CD14-positive monocyte (primary cell): ENCODE measurements around the gene LRRC4B. TPM values are rescaled to one million over a fixed set of nuclear protein-coding genes. Genes with fewer than 3 reads are reported as not detected.

Experiments
- DNase-seq, 3 donors: peaks; one replicate each; pipeline ENCODE4 v3.0.0-alpha.2; 2011 to 2022
- H2AFZ ChIP-seq: 2 replicates; pipeline ENCODE4 v1.6.0; 2012; ENCODE audit warnings: mild to moderate bottlenecking, low read depth, low read length, inconsistent platforms; ENCODE audit not compliant: insufficient read depth, poor library complexity, severe bottlenecking
- H3K27ac ChIP-seq, 2 donors: 1 replicate in 1 of 2; 2 replicates in 1 of 2; pipeline ENCODE4 v1.5.1; 2012 to 2013; ENCODE audit warnings: low read length in 2 of 2, control low read depth in 1 of 2, inconsistent platforms in 1 of 2, low read depth in 1 of 2, mild to moderate bottlenecking in 1 of 2
- H3K27me3 ChIP-seq, 2 donors: one replicate each; pipeline versions ENCODE4 v1.6.0 to v1.6.1; 2011 to 2013; ENCODE audit warnings: low read length in 2 of 2; ENCODE audit not compliant: control insufficient read depth in 2 of 2, insufficient read depth in 2 of 2
- H3K36me3 ChIP-seq, 2 donors: replicated peaks in 1 of 2; 1 replicate in 1 of 2; 2 replicates in 1 of 2; pipeline versions ENCODE4 v1.5.1 to v1.6.1; 2012 to 2013; ENCODE audit warnings: low read length in 2 of 2, control low read depth in 1 of 2, inconsistent platforms in 1 of 2, mild to moderate bottlenecking in 1 of 2; ENCODE audit not compliant: insufficient read depth in 2 of 2, control insufficient read depth in 1 of 2
- H3K4me1 ChIP-seq, 2 donors: 1 replicate in 1 of 2; 2 replicates in 1 of 2; pipeline versions ENCODE4 v1.5.1 to v1.6.1; 2012 to 2013; ENCODE audit warnings: low read length in 2 of 2, control low read depth in 1 of 2, inconsistent platforms in 1 of 2, mild to moderate bottlenecking in 1 of 2, moderate library complexity in 1 of 2; ENCODE audit not compliant: insufficient read depth in 2 of 2, control insufficient read depth in 1 of 2
- H3K4me2 ChIP-seq: replicated peaks from 2 replicates; pipeline ENCODE3; 2012; ENCODE audit warnings: low read length, moderate library complexity, mild to moderate bottlenecking; ENCODE audit not compliant: poor library complexity, severe bottlenecking; ENCODE audit errors: extremely low read depth
- H3K4me3 ChIP-seq, 3 experiments: fragments of 200-600 bp in 1 of 3; sonication (generic) in 1 of 3; replicated peaks in 1 of 3; 1 replicate in 2 of 3; 2 replicates in 1 of 3; pipeline ENCODE4 v1.5.1; 2011 to 2013; ENCODE audit warnings: low read length in 3 of 3, mild to moderate bottlenecking in 3 of 3, control low read depth in 2 of 3, low read depth in 2 of 3, inconsistent platforms in 1 of 3, moderate library complexity in 1 of 3
- H3K79me2 ChIP-seq: 2 replicates; pipeline ENCODE4 v1.6.0; 2012; ENCODE audit warnings: mild to moderate bottlenecking, control low read depth, inconsistent platforms, low read length, moderate library complexity; ENCODE audit not compliant: insufficient read depth
- H3K9ac ChIP-seq: 2 replicates; pipeline ENCODE4 v1.6.0; 2017; ENCODE audit warnings: low read length, mild to moderate bottlenecking; ENCODE audit not compliant: insufficient read depth, poor library complexity, severe bottlenecking
- H3K9me3 ChIP-seq, 2 donors: replicated peaks in 1 of 2; 1 replicate in 1 of 2; 2 replicates in 1 of 2; pipeline versions ENCODE4 v1.5.1 to v1.6.1; 2012 to 2013; ENCODE audit warnings: low read length in 2 of 2, control low read depth in 1 of 2; ENCODE audit not compliant: control insufficient read depth in 1 of 2, insufficient read depth in 1 of 2
- H4K20me1 ChIP-seq: 2 replicates; pipeline ENCODE4 v1.6.0; 2012; ENCODE audit warnings: mild to moderate bottlenecking, low read length, control low read depth, moderate library complexity; ENCODE audit not compliant: insufficient read depth
- H3K27ac Mint-ChIP-seq, 7 donors: one replicate each; pipeline ENCODE4 v1.8.0; 2020; ENCODE audit warnings: mild to moderate bottlenecking in 7 of 7, mixed read lengths in 7 of 7, moderate library complexity in 6 of 7, inconsistent platforms in 2 of 7
- H3K27me3 Mint-ChIP-seq, 3 donors: one replicate each; pipeline ENCODE4 v1.8.0; 2021 to 2022; ENCODE audit warnings: low read depth in 3 of 3, mild to moderate bottlenecking in 3 of 3, mixed read lengths in 3 of 3, moderate library complexity in 3 of 3, inconsistent platforms in 1 of 3
- H3K36me3 Mint-ChIP-seq, 2 donors: one replicate each; pipeline ENCODE4 v1.8.0; 2020; ENCODE audit warnings: mixed read lengths in 2 of 2, inconsistent platforms in 1 of 2, mild to moderate bottlenecking in 1 of 2
- H3K4me1 Mint-ChIP-seq: one replicate; pipeline ENCODE4 v1.8.0; 2020; ENCODE audit warnings: mild to moderate bottlenecking, mixed read lengths
- H3K4me3 Mint-ChIP-seq, 2 donors: one replicate each; pipeline ENCODE4 v1.8.0; 2020; ENCODE audit warnings: mild to moderate bottlenecking in 2 of 2, mixed read lengths in 2 of 2, moderate library complexity in 1 of 2
- H3K9me3 Mint-ChIP-seq, 7 donors: one replicate each; pipeline ENCODE4 v1.8.0; 2020 to 2022; ENCODE audit warnings: mixed read lengths in 7 of 7, mild to moderate bottlenecking in 6 of 7, moderate library complexity in 6 of 7, inconsistent platforms in 2 of 7
- WGBS: methylation state at CpG from one replicate; pipeline ENCODE4 v1.1.5; 2013; ENCODE audit warnings: missing lambda C conversion rate; ENCODE audit not compliant: insufficient coverage; 5-methylcytosine and 5-hydroxymethylcytosine counted together
- intact Hi-C, 2 donors: fragments of 100-400 bp; cut with micrococcal nuclease; formaldehyde crosslinking; loops; one replicate each; pipeline versions ENCODE4 v1.15.0 to v1.15.1; 2023
- polyA plus RNA-seq, 3 donors: library from polyadenylated mRNA; depleted of rRNA in 1 of 3; unstranded in 2 of 3; stranded (reverse) in 1 of 3; fragments of 300-500 nt in 2 of 3; fragments of >200 nt in 1 of 3; fragmentation: Illumina TruSeq in 2 of 3; gene quantifications; 1 replicate in 2 of 3; 2 replicates in 1 of 3; pipeline ENCODE4 v1.2.3, GENCODE V29; 2012 to 2021
- TF ChIP-seq, protein P1 (sequence below): fragments of 200-600 bp; IDR thresholded peaks from one replicate; pipeline ENCODE4 v1.8.0; 2022; ENCODE audit warnings: antibody characterized with exemption, mild to moderate bottlenecking

Gene LRRC4B
- polyA plus RNA-seq, 3 donors, result not detected

DNA sequence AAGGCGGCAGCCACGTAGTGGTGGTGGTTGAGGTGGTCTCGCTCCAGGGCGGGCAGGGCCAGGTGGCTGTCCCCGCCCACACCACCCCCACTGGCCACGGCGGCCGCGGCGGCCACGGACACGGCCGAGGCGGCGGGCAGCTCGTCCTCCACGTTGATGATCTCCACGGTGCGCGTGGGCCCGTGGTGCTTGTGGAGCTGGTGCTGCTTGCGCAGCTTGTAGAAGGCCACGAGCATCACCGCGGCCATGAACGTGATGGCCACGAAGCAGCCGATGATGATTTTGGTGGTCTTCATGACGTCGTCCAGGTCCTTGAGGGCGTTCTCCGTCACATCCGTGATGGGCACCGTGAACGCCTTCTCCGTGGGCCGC is 50.5 kb downstream of the LRRC4B start:
- 97% methylated on average over 33 of the region's 37 CpGs for WGBS
- DNase-seq, result no peak
- peaks cover 18 to 39% (median 24%) of the 10 kb centered on the region in 3 donors for H3K27me3 Mint-ChIP-seq

DNA sequence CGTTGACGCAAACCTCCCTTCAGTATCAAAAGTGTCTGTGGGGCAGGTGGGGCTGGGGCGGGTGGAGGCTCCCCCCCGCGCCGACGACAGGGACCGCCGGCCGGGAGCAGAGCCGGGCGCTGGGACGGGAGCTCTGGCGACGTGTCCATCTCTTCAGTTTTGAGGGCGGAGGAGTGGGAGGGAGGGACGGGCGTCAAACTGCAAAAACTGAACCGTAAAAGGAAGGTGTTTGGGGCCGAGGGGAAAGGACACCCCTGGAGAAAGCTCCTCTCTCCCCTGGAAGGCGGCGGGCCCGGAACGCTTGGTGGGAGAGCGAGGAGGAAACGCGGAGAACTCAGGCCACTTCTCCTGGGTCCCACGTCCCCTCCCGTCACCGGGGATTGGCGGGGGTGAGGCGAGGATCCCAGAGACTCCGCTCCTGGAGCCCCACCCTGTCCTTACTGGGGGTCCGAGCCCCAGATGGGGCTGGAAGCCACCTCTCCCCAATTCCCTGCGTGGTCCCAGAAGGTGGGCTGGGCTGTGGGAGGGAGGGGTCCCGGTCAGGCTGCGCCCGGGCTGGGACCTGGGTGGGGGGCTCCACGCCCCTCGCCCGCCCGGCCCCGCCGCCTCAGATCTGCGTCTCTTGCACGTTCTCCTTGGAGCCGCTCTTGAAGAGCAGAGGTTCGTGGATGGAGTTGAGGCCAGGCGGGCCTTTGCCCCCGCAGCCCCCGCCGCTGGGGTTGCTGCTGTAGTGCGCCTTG is 51.1 kb downstream of the LRRC4B start:
- no peak overlapping the region for H3K27ac ChIP-seq
- Mint-ChIP-seq H3K4me3 (no peak overlapping the region), H3K4me1 (no peaks in the 10 kb centered on the region), H3K27me3 (peaks cover 18 to 40% (median 24%) of the 10 kb centered on the region in 3 donors), H3K27ac (no peak overlapping the region), H3K36me3 (no peaks in the 10 kb centered on the region), H3K9me3 (peaks cover 0 to 8% (median 6%) of the 10 kb centered on the region in 7 donors)
- no peaks in the 10 kb centered on the region for H3K4me1 ChIP-seq
- WGBS, result 83% methylated on average over 30 of the region's 53 CpGs
- H4K20me1 ChIP-seq, result no peaks in the 10 kb centered on the region
- intact Hi-C loops, result no loop called here
- no peak overlapping the region for H3K4me3 ChIP-seq
- TF ChIP-seq, protein P1, sequence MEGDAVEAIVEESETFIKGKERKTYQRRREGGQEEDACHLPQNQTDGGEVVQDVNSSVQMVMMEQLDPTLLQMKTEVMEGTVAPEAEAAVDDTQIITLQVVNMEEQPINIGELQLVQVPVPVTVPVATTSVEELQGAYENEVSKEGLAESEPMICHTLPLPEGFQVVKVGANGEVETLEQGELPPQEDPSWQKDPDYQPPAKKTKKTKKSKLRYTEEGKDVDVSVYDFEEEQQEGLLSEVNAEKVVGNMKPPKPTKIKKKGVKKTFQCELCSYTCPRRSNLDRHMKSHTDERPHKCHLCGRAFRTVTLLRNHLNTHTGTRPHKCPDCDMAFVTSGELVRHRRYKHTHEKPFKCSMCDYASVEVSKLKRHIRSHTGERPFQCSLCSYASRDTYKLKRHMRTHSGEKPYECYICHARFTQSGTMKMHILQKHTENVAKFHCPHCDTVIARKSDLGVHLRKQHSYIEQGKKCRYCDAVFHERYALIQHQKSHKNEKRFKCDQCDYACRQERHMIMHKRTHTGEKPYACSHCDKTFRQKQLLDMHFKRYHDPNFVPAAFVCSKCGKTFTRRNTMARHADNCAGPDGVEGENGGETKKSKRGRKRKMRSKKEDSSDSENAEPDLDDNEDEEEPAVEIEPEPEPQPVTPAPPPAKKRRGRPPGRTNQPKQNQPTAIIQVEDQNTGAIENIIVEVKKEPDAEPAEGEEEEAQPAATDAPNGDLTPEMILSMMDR, result no peak
- H3K36me3 ChIP-seq, result no peaks in the 10 kb centered on the region
- no peak overlapping the region for H3K4me2 ChIP-seq
- H3K9ac ChIP-seq, result no peak overlapping the region
- H3K79me2 ChIP-seq, result no peaks in the 10 kb centered on the region
- no peak overlapping the region for H2AFZ ChIP-seq
- H3K27me3 ChIP-seq, result peaks cover 0 to 6% of the 10 kb centered on the region in 2 donors
- no peaks in the 10 kb centered on the region for H3K9me3 ChIP-seq
- DNase-seq, result no peak

More for the DNA sequence above, 50.5 kb downstream of the LRRC4B start:
- no peak overlapping the region for H3K4me3 Mint-ChIP-seq
- peaks cover 0 to 8% (median 6%) of the 10 kb centered on the region in 7 donors for H3K9me3 Mint-ChIP-seq
- no peaks in the 10 kb centered on the region for H3K36me3 Mint-ChIP-seq
- TF ChIP-seq, protein P1, result no peak
- Histone ChIP-seq H3K36me3 (no peaks in the 10 kb centered on the region), H3K9me3 (no peaks in the 10 kb centered on the region), H4K20me1 (no peaks in the 10 kb centered on the region), H3K9ac (no peak overlapping the region), H3K4me3 (no peak overlapping the region), H3K4me1 (no peaks in the 10 kb centered on the region), H3K27ac (no peak overlapping the region), H3K4me2 (no peak overlapping the region), H2AFZ (no peak overlapping the region), H3K27me3 (peaks cover 0 to 6% of the 10 kb centered on the region in 2 donors), H3K79me2 (no peaks in the 10 kb centered on the region)
- H3K4me1 Mint-ChIP-seq, result no peaks in the 10 kb centered on the region
- no peak overlapping the region for H3K27ac Mint-ChIP-seq
- intact Hi-C loops, result no loop called here
